ENCODE measurements around the gene UBE2S.

The UBE2S gene

DNA sequence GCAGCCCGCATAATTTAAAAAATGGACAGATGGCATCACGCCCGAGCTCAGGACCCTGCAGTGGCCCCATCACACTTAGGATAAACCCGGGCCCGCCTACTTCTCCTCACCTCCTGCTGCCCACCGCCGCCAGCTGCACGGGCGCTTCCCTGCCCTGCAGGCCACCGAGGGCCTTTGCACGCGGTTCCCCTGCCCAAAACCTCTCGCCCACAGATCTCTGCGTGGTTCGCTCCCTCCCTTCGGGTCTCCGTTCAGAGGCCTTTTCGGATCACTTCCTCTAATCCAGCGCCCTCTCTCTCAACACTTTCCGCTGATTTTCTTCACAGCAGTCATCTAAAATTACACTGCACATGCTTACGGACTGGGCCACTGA lies 33.7 kb upstream of the UBE2S start:
- peaks cover 13% of the 10 kb centered on the region for H3K9me3 Mint-ChIP-seq
- H3K4me1 Mint-ChIP-seq = peaks cover 27% of the 10 kb centered on the region
- H3K27me3 Mint-ChIP-seq (ENCODE audit: low read depth, poor library complexity) = no peaks in the 10 kb centered on the region
- DNase-seq = no peak
- no peak for TF ChIP-seq CTCF (IDR thresholded peaks at IDR 0.05)
- no peak overlapping the region for H3K27ac Mint-ChIP-seq
- H3K36me3 Mint-ChIP-seq (ENCODE audit: low read depth) = no peaks in the 10 kb centered on the region
- H3K4me3 Mint-ChIP-seq = peak overlapping the region; percentile 23

GRCh38 chr19:55440411-55441105 lies 33.0 kb upstream of the UBE2S start:
- H3K4me1 Mint-ChIP-seq = peaks cover 27% of the 10 kb centered on the region
- H3K27ac Mint-ChIP-seq = no peak overlapping the region
- no peaks in the 10 kb centered on the region for H3K36me3 Mint-ChIP-seq (ENCODE audit: low read depth)
- H3K27me3 Mint-ChIP-seq (ENCODE audit: low read depth, poor library complexity) = no peaks in the 10 kb centered on the region
- TF ChIP-seq CTCF (IDR thresholded peaks at IDR 0.05) = no peak
- peak; percentile 75 for DNase-seq
- H3K4me3 Mint-ChIP-seq = peak overlapping the region; percentile 32
- peaks cover 10% of the 10 kb centered on the region for H3K9me3 Mint-ChIP-seq

DNA sequence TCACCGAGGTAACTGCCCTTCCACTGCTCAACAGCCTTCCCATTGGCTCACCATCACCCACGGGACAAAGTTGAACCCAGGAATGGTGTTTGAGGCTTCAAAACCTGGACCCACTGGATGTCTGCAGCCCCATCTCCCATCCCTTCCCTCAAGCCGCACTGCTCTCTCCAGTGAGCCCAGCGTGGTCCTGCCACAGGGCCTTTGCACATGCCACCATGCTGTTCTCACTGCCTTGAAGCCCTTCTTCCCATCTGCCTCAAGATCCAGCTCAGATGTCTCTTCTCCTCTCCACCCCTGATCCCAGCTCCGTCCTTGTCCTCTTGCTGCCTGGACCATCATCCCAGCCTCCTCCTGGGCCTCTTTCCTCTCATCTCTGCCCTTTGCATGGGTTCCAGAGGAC lies 31.5 kb upstream of the UBE2S start:
- no peak overlapping the region for H3K27ac Mint-ChIP-seq
- no peaks in the 10 kb centered on the region for H3K36me3 Mint-ChIP-seq (ENCODE audit: low read depth)
- H3K9me3 Mint-ChIP-seq = peaks cover 10% of the 10 kb centered on the region
- TF ChIP-seq CTCF (IDR thresholded peaks at IDR 0.05) = no peak
- H3K27me3 Mint-ChIP-seq (ENCODE audit: low read depth, poor library complexity) = no peaks in the 10 kb centered on the region
- no peak for DNase-seq
- no peak overlapping the region for H3K4me3 Mint-ChIP-seq
- peaks cover 27% of the 10 kb centered on the region for H3K4me1 Mint-ChIP-seq

DNA sequence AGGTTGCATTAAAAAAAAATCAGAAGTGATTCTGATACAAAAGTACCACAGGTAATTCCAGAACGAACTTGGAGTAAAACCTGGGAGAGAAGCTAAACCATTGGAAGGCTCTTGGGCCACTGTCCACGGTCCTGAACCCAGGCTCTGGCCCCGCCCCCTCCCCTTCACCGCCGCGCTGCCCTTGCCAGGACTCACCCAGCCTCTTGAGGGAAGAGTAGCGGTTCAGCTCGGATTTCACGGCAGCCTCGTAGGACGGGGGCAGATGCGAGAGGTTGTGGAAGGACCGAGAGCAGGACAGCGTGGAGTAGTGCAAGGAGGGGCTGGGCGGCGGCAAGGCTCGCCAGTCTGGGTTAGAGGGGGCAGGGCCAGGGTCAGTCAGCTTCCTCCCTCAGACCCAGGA lies 29.8 kb upstream of the UBE2S start:
- no peaks in the 10 kb centered on the region for H3K36me3 Mint-ChIP-seq (ENCODE audit: low read depth)
- no peaks in the 10 kb centered on the region for H3K27me3 Mint-ChIP-seq (ENCODE audit: low read depth, poor library complexity)
- H3K9me3 Mint-ChIP-seq = peaks cover 10% of the 10 kb centered on the region
- H3K4me3 Mint-ChIP-seq = no peak overlapping the region
- peak; percentile 93 for DNase-seq
- H3K27ac Mint-ChIP-seq = no peak overlapping the region
- peaks cover 16% of the 10 kb centered on the region for H3K4me1 Mint-ChIP-seq
- no peak for TF ChIP-seq CTCF (IDR thresholded peaks at IDR 0.05)

DNA sequence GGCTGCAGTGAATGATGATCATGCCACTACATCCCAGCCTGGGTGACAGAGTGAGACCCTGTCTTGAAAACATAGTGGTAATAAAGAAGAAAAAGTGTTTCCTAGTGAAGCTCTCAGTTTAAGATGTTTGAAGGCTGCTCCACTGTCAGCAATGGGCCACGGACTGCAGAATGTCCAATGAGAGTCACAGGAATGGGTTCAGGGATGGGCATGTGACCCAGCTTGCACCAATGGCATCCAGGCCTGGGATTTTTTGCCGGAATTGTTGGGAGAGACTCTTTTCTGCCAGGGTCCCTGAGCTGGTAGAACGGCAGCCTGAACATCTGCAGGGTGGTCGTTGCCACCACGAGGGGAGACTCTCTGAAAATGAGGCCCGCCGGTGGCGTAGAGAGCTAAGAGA lies 29.3 kb upstream of the UBE2S start:
- Mint-ChIP-seq H3K36me3 (ENCODE audit: low read depth) (no peaks in the 10 kb centered on the region), H3K9me3 (peaks cover 10% of the 10 kb centered on the region), H3K4me3 (no peak overlapping the region), H3K4me1 (peaks cover 16% of the 10 kb centered on the region), H3K27me3 (ENCODE audit: low read depth, poor library complexity) (no peaks in the 10 kb centered on the region), H3K27ac (no peak overlapping the region)
- no peak for DNase-seq
- no peak for TF ChIP-seq CTCF (IDR thresholded peaks at IDR 0.05)

DNA sequence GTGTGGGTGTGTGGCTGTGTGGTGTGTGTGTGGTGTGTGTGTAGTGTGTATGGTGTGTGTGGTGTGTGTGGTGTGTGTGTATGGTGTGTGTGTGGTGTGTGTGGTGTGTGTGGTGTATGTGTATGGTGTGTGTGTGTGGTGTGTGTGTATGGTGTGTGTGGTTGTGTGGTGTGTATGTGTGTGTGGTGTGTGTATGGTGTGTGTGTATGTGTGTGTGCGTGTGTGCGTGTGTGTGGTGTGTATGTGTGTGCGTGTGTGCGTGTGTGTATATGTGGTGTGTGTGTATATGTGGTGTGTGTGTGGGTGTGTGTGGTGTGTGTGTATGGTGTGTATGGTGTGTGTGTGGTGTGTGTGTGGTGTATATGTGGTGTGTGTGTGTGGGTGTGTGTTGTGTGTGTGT lies 27.4 kb upstream of the UBE2S start:
- Mint-ChIP-seq H3K27ac (no peak overlapping the region), H3K27me3 (ENCODE audit: low read depth, poor library complexity) (peaks cover 6% of the 10 kb centered on the region), H3K4me3 (no peak overlapping the region), H3K4me1 (peaks cover 5% of the 10 kb centered on the region), H3K9me3 (peaks cover 6% of the 10 kb centered on the region), H3K36me3 (ENCODE audit: low read depth) (no peaks in the 10 kb centered on the region)
- no peak for TF ChIP-seq CTCF (IDR thresholded peaks at IDR 0.05)
- DNase-seq = no peak

Measured in nephron progenitor cell (in vitro differentiated cells).